ENCODE measurements around the gene SOCS3.

SOCS3 gene

GRCh38 chr17:78348055-78348770 is 11.7 kb downstream of the SOCS3 start:
- TF ChIP-seq EZH2 (optimal IDR thresholded peaks at IDR 0.05; ENCODE audit: low read depth, low read length) (no peak), CTCF (IDR thresholded peaks at IDR 0.05; ENCODE audit: low read length) (no peak), EZH2phosphoT487 (IDR thresholded peaks at IDR 0.05; ENCODE audit: low read length) (no peak)
- Histone ChIP-seq H3K9me3 (replicated peaks; ENCODE audit: insufficient read depth, low read length) (no peaks in the 10 kb centered on the region), H3K79me2 (ENCODE audit: low read length) (no peaks in the 10 kb centered on the region), H3K36me3 (replicated peaks; ENCODE audit: insufficient read depth, low read length) (no peaks in the 10 kb centered on the region), H3K27me3 (replicated peaks; ENCODE audit: insufficient read depth, low read length) (peaks cover 21% of the 10 kb centered on the region), H3K4me1 (ENCODE audit: low read length) (peaks cover 43% of the 10 kb centered on the region), H3K9me2 (replicated peaks; ENCODE audit: insufficient read depth, low read length) (no peaks in the 10 kb centered on the region), H3K9ac (ENCODE audit: low read length) (no peak overlapping the region), H4K20me1 (ENCODE audit: insufficient read depth, low read length) (no peaks in the 10 kb centered on the region), H3F3A (ENCODE audit: insufficient read depth, low read length) (peaks cover 8% of the 10 kb centered on the region; the same call in 1 of the 2 replicates), H2AFZ (ENCODE audit: low read length) (no peak overlapping the region), H3K27ac (ENCODE audit: low read length) (no peak overlapping the region), H3K4me2 (ENCODE audit: low read depth, low read length) (no peak overlapping the region), H3K4me3 (ENCODE audit: low read length) (no peak overlapping the region)
- no peak for DNase-seq

- no peak overlapping the region for H3K4me3 ChIP-seq (ENCODE audit: low read length)
- H3K27me3 ChIP-seq (replicated peaks; ENCODE audit: insufficient read depth, low read length): peaks cover 20% of the 10 kb centered on the region
- TF ChIP-seq EZH2phosphoT487 (IDR thresholded peaks at IDR 0.05; ENCODE audit: low read length) (no peak), CTCF (IDR thresholded peaks at IDR 0.05; ENCODE audit: low read length) (no peak), EZH2 (optimal IDR thresholded peaks at IDR 0.05; ENCODE audit: low read depth, low read length) (no peak)
- H3K4me1 ChIP-seq (ENCODE audit: low read length): peaks cover 46% of the 10 kb centered on the region
- no peak overlapping the region for H3K27ac ChIP-seq (ENCODE audit: low read length)
- no peaks in the 10 kb centered on the region for H4K20me1 ChIP-seq (ENCODE audit: insufficient read depth, low read length)
- no peaks in the 10 kb centered on the region for H3K79me2 ChIP-seq (ENCODE audit: low read length)
- H3F3A ChIP-seq (ENCODE audit: insufficient read depth, low read length): peaks cover 7% of the 10 kb centered on the region; the same call in 1 of the 2 replicates
- H3K4me2 ChIP-seq (ENCODE audit: low read depth, low read length): no peak overlapping the region
- DNase-seq: no peak
- H3K9ac ChIP-seq (ENCODE audit: low read length): no peak overlapping the region
- H3K36me3 ChIP-seq (replicated peaks; ENCODE audit: insufficient read depth, low read length): no peaks in the 10 kb centered on the region
- no peak overlapping the region for H2AFZ ChIP-seq (ENCODE audit: low read length)
- no peaks in the 10 kb centered on the region for H3K9me3 ChIP-seq (replicated peaks; ENCODE audit: insufficient read depth, low read length)
- no peaks in the 10 kb centered on the region for H3K9me2 ChIP-seq (replicated peaks; ENCODE audit: insufficient read depth, low read length)
Observed at GRCh38 chr17:78347453-78347852, 12.4 kb downstream of the SOCS3 start.

GRCh38 chr17:78346605-78347250 is 13.1 kb downstream of the SOCS3 start:
- Histone ChIP-seq H3K36me3 (replicated peaks; ENCODE audit: insufficient read depth, low read length) (no peaks in the 10 kb centered on the region), H3K4me1 (ENCODE audit: low read length) (peaks cover 46% of the 10 kb centered on the region), H4K20me1 (ENCODE audit: insufficient read depth, low read length) (no peaks in the 10 kb centered on the region)

More at GRCh38 chr17:78346605-78347250, 13.1 kb downstream of the SOCS3 start:
- no peaks in the 10 kb centered on the region for H3K9me2 ChIP-seq (replicated peaks; ENCODE audit: insufficient read depth, low read length)
- H3K27ac ChIP-seq (ENCODE audit: low read length): no peak overlapping the region
- no peak overlapping the region for H3K4me3 ChIP-seq (ENCODE audit: low read length)
- H3F3A ChIP-seq (ENCODE audit: insufficient read depth, low read length): peaks cover 7% of the 10 kb centered on the region; the same call in 1 of the 2 replicates
- no peaks in the 10 kb centered on the region for H3K9me3 ChIP-seq (replicated peaks; ENCODE audit: insufficient read depth, low read length)
- no peak overlapping the region for H2AFZ ChIP-seq (ENCODE audit: low read length)
- peaks cover 13% of the 10 kb centered on the region for H3K27me3 ChIP-seq (replicated peaks; ENCODE audit: insufficient read depth, low read length)
- no peaks in the 10 kb centered on the region for H3K79me2 ChIP-seq (ENCODE audit: low read length)
- TF ChIP-seq CTCF (IDR thresholded peaks at IDR 0.05; ENCODE audit: low read length): no peak
- no peak for TF ChIP-seq EZH2phosphoT487 (IDR thresholded peaks at IDR 0.05; ENCODE audit: low read length)
- TF ChIP-seq EZH2 (optimal IDR thresholded peaks at IDR 0.05; ENCODE audit: low read depth, low read length): no peak
- H3K4me2 ChIP-seq (ENCODE audit: low read depth, low read length): no peak overlapping the region
- no peak overlapping the region for H3K9ac ChIP-seq (ENCODE audit: low read length)
- no peak for DNase-seq
